ENCODE measurements around the gene TCEAL3.
"Not testable (repeated sequence)": the region's sequence is repeated elsewhere in the genome, so short reads cannot be mapped to it uniquely, and the experiment has no call there.

TCEAL3 gene

DNA sequence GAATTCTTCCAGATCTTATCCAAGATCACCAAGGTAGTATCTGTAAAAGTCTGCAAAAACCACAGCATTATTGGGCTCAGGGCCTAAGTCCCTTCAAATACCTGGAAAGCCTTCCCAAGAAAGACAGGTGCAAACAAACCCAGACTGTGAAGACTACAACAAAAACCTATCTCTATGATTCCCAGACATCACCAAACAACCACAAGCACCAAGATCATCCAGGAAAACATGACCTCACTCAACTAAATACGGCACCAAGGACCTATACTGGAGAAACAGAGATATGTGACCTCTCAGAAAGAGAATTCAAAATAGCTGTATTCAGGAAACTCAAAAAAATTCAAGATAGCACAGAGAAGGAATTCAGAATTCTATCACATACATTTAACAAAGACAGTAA lies 36.4 kb downstream of the TCEAL3 start:
- H3K79me2 ChIP-seq (ENCODE audit: insufficient read depth, low read length), result no peaks in the 10 kb centered on the region
- H4K20me1 ChIP-seq (ENCODE audit: insufficient read depth, low read length), result no peaks in the 10 kb centered on the region
- no peak overlapping the region for H2AFZ ChIP-seq (ENCODE audit: low read depth, low read length)
- no peaks in the 10 kb centered on the region for H3K27me3 ChIP-seq (ENCODE audit: insufficient read depth, low read length, poor library complexity)
- H3K27ac ChIP-seq (ENCODE audit: low read length), result no peak overlapping the region
- H3K9ac ChIP-seq (ENCODE audit: low read depth, low read length), result no peak overlapping the region
- no peaks in the 10 kb centered on the region for H3K36me3 ChIP-seq (ENCODE audit: insufficient read depth, low read length)
- H3K4me1 ChIP-seq (ENCODE audit: insufficient read depth, low read length), result no peaks in the 10 kb centered on the region
- no peak overlapping the region for H3K4me2 ChIP-seq (ENCODE audit: insufficient read depth, low read length)
- TF ChIP-seq EZH2 (IDR thresholded peaks at IDR 0.05; ENCODE audit: borderline replicate concordance, low read depth, low read length, severe bottlenecking), result no peak
- TF ChIP-seq, protein P1, sequence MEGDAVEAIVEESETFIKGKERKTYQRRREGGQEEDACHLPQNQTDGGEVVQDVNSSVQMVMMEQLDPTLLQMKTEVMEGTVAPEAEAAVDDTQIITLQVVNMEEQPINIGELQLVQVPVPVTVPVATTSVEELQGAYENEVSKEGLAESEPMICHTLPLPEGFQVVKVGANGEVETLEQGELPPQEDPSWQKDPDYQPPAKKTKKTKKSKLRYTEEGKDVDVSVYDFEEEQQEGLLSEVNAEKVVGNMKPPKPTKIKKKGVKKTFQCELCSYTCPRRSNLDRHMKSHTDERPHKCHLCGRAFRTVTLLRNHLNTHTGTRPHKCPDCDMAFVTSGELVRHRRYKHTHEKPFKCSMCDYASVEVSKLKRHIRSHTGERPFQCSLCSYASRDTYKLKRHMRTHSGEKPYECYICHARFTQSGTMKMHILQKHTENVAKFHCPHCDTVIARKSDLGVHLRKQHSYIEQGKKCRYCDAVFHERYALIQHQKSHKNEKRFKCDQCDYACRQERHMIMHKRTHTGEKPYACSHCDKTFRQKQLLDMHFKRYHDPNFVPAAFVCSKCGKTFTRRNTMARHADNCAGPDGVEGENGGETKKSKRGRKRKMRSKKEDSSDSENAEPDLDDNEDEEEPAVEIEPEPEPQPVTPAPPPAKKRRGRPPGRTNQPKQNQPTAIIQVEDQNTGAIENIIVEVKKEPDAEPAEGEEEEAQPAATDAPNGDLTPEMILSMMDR (IDR thresholded peaks at IDR 0.05; ENCODE audit: borderline replicate concordance, extremely low read depth, low read length, poor library complexity, severe bottlenecking), result no peak
- DNase-seq (no peak), ATAC-seq (ENCODE audit: insufficient read depth, low read depth) (no peak)
- H3K9me3 ChIP-seq (ENCODE audit: insufficient read depth, low read length, severe bottlenecking), result no peaks in the 10 kb centered on the region
- H3K4me3 ChIP-seq (ENCODE audit: low read depth in 1 of 2, low read length in 2 of 2), result no peak overlapping the region

DNA sequence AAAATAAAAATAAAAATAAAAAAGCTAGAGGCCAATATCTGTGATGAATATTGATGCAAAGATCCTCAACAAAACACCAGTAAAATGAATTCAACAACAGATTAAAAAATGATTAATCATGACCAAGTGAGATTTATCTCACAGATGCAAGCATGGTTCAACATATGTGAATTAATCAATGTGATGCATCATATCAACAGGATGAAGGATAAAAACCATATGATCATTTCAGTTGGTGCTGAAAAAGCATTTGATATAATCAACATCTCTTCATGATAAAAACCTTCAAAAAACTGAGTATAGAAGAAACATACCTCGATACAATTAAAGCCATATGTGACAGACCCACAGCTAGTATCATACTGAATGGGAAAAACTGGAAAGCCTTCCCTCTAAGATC lies 39.9 kb downstream of the TCEAL3 start:
- H3K9me3 ChIP-seq (ENCODE audit: insufficient read depth, low read length, severe bottlenecking), result no peaks in the 10 kb centered on the region

DNA sequence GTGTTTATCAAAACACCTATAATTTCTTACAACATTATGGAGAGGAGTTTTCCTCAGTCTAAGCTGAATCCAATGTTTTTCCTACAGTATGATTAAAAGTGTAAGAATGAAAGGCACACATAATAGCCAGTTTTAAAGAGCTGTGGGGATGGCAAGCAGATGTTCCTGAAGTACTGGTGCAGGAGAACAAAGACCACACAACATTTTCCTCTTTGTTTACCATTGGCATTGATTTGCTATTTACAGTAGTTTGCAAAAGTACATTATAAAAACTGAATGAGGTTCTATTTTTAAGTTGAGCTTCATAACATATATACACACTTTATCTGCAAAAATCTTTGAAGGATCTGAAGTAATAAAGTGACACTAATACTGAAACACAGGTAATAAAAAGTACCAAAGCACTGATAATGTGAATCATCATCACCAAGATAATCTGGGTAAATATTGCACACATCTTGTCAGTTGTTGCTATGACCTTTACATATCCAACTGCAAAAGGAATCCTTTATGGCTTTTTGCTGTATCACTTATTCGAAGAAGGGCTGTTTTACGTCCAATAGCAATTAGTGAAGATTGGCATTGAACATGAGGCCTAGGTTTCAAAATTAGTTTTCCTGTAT lies 43.5 kb downstream of the TCEAL3 start:
- Histone ChIP-seq H3K27ac (ENCODE audit: low read length) (no peak overlapping the region), H3K79me2 (ENCODE audit: insufficient read depth, low read length) (no peaks in the 10 kb centered on the region), H3K4me1 (ENCODE audit: insufficient read depth, low read length) (no peaks in the 10 kb centered on the region), H3K36me3 (ENCODE audit: insufficient read depth, low read length) (no peaks in the 10 kb centered on the region), H3K27me3 (ENCODE audit: insufficient read depth, low read length, poor library complexity) (no peaks in the 10 kb centered on the region), H3K4me3 (ENCODE audit: low read depth in 1 of 2, low read length in 2 of 2) (no peak overlapping the region), H4K20me1 (ENCODE audit: insufficient read depth, low read length) (no peaks in the 10 kb centered on the region), H3K9me3 (ENCODE audit: insufficient read depth, low read length, severe bottlenecking) (no peaks in the 10 kb centered on the region), H2AFZ (ENCODE audit: low read depth, low read length) (no peak overlapping the region), H3K4me2 (ENCODE audit: insufficient read depth, low read length) (no peak overlapping the region), H3K9ac (ENCODE audit: low read depth, low read length) (no peak overlapping the region)
- TF ChIP-seq EZH2 (IDR thresholded peaks at IDR 0.05; ENCODE audit: borderline replicate concordance, low read depth, low read length, severe bottlenecking), result no peak
- TF ChIP-seq, protein P1 (IDR thresholded peaks at IDR 0.05; ENCODE audit: borderline replicate concordance, extremely low read depth, low read length, poor library complexity, severe bottlenecking), result no peak
- DNase-seq (no peak), ATAC-seq (ENCODE audit: insufficient read depth, low read depth) (no peak)

More for the DNA sequence above, 39.9 kb downstream of the TCEAL3 start:
- Histone ChIP-seq H3K36me3 (ENCODE audit: insufficient read depth, low read length) (no peaks in the 10 kb centered on the region), H3K4me3 (ENCODE audit: low read depth in 1 of 2, low read length in 2 of 2) (no peak overlapping the region), H3K27ac (ENCODE audit: low read length) (no peak overlapping the region), H3K79me2 (ENCODE audit: insufficient read depth, low read length) (no peaks in the 10 kb centered on the region), H3K4me2 (ENCODE audit: insufficient read depth, low read length) (no peak overlapping the region), H4K20me1 (ENCODE audit: insufficient read depth, low read length) (no peaks in the 10 kb centered on the region), H3K4me1 (ENCODE audit: insufficient read depth, low read length) (no peaks in the 10 kb centered on the region), H2AFZ (ENCODE audit: low read depth, low read length) (no peak overlapping the region), H3K27me3 (ENCODE audit: insufficient read depth, low read length, poor library complexity) (no peaks in the 10 kb centered on the region), H3K9ac (ENCODE audit: low read depth, low read length) (no peak overlapping the region)
- DNase-seq, result no peak
- no peak for ATAC-seq (ENCODE audit: insufficient read depth, low read depth)
- TF ChIP-seq, protein P1 (IDR thresholded peaks at IDR 0.05; ENCODE audit: borderline replicate concordance, extremely low read depth, low read length, poor library complexity, severe bottlenecking), result no peak
- TF ChIP-seq EZH2 (IDR thresholded peaks at IDR 0.05; ENCODE audit: borderline replicate concordance, low read depth, low read length, severe bottlenecking), result no peak

DNA sequence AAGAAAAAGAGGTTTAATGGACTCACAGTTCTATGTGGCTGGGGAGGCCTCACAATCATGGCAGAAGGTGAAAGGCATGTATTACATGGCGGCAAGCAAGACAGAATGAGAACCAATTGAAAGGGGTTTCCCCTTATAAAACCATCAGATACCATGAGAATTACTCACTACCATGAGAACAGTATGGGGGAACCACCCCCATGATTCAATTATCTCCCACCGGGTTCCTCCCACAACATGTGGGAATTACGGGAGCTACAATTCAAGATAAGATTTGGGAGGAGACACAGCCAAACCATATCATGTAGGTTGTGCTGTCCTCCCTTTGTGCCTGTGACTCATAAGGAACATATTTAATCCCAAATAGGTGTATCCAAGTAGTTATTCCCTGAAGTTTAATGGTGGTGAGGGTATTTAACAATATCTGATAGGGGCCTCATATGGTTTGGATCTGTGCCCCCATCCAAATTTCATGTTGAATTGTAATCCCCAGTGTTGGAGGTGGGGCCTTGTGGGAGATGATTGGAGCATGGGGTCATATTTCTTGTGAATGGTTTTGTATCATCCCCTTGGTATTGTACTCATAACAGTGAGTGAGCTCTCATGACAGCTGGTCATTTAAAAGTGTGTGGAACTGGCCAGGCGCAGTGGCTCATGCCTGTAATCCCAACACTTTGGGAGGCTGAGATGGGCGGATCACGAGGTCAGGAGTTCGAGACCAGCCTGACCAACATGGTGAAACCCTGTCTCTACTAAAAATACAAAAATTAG lies 47.7 kb downstream of the TCEAL3 start:
- not testable (repeated sequence) for H3K27ac ChIP-seq (ENCODE audit: low read length); H4K20me1 ChIP-seq (ENCODE audit: insufficient read depth, low read length); H3K9me3 ChIP-seq (ENCODE audit: insufficient read depth, low read length, severe bottlenecking); H2AFZ ChIP-seq (ENCODE audit: low read depth, low read length); H3K36me3 ChIP-seq (ENCODE audit: insufficient read depth, low read length); H3K79me2 ChIP-seq (ENCODE audit: insufficient read depth, low read length); DNase-seq; H3K4me3 ChIP-seq (ENCODE audit: low read depth in 1 of 2, low read length in 2 of 2); H3K4me2 ChIP-seq (ENCODE audit: insufficient read depth, low read length); H3K4me1 ChIP-seq (ENCODE audit: insufficient read depth, low read length); H3K9ac ChIP-seq (ENCODE audit: low read depth, low read length); ATAC-seq (ENCODE audit: insufficient read depth, low read depth); H3K27me3 ChIP-seq (ENCODE audit: insufficient read depth, low read length, poor library complexity)
